ENCODE measurements around the gene PDE4D. TPM values are rescaled to one million over a fixed set of nuclear protein-coding genes. Genes with fewer than 3 reads are reported as not detected.

PDE4D gene
- total RNA-seq, 1 experiment from 2014 or later = 3.3 TPM

- TF ChIP-seq ZNF121 (CRISPR knock-in tag; IDR thresholded peaks at IDR 0.05) = no peak
- TF ChIP-seq SOX15 (CRISPR knock-in tag; IDR thresholded peaks at IDR 0.05) = no peak
- TF ChIP-seq CTCF (IDR thresholded peaks at IDR 0.05) = no peak
- TF ChIP-seq, protein P1, sequence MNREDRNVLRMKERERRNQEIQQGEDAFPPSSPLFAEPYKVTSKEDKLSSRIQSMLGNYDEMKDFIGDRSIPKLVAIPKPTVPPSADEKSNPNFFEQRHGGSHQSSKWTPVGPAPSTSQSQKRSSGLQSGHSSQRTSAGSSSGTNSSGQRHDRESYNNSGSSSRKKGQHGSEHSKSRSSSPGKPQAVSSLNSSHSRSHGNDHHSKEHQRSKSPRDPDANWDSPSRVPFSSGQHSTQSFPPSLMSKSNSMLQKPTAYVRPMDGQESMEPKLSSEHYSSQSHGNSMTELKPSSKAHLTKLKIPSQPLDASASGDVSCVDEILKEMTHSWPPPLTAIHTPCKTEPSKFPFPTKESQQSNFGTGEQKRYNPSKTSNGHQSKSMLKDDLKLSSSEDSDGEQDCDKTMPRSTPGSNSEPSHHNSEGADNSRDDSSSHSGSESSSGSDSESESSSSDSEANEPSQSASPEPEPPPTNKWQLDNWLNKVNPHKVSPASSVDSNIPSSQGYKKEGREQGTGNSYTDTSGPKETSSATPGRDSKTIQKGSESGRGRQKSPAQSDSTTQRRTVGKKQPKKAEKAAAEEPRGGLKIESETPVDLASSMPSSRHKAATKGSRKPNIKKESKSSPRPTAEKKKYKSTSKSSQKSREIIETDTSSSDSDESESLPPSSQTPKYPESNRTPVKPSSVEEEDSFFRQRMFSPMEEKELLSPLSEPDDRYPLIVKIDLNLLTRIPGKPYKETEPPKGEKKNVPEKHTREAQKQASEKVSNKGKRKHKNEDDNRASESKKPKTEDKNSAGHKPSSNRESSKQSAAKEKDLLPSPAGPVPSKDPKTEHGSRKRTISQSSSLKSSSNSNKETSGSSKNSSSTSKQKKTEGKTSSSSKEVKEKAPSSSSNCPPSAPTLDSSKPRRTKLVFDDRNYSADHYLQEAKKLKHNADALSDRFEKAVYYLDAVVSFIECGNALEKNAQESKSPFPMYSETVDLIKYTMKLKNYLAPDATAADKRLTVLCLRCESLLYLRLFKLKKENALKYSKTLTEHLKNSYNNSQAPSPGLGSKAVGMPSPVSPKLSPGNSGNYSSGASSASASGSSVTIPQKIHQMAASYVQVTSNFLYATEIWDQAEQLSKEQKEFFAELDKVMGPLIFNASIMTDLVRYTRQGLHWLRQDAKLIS (CRISPR knock-in tag; IDR thresholded peaks at IDR 0.05; ENCODE audit: borderline replicate concordance) = no peak
- no peak for TF ChIP-seq ZNF317 (CRISPR knock-in tag; IDR thresholded peaks at IDR 0.05; ENCODE audit: borderline replicate concordance, low read depth)
- no peak for TF ChIP-seq ELF4 (CRISPR knock-in tag; IDR thresholded peaks at IDR 0.05; ENCODE audit: low read depth)
- no peak for TF ChIP-seq ZMAT4 (CRISPR knock-in tag; IDR thresholded peaks at IDR 0.05)
These were observed 283.8 kb downstream of the PDE4D start (continued) for GRCh38 chr5:59609501-59610265.

DNA sequence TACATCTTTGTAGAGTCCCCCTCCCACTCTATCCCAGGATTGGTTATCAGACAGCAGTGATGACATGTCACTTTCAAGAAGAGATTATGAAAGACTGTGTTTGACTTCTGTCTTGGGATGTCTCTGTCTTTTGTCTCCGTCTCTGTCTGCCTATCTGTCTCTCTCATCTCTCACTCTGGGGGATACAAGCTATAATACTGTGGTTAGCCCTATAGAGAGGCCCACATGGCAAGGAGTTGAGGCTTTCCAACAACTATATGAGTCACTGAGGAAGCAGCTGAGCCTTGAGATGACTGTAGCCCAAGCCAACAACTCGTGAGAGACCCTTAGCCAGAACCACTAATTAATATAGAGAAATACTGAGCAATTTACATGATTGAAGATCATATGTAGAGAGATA, 284.8 kb downstream of the PDE4D start:
- no peaks in the 10 kb centered on the region for H3K9me3 Mint-ChIP-seq
- TF ChIP-seq FOXK1 (CRISPR knock-in tag; IDR thresholded peaks at IDR 0.05) (no peak), HMGA2 (CRISPR knock-in tag; IDR thresholded peaks at IDR 0.05) (no peak)
- CTCF ChIA-PET = no interaction called here
- no peak overlapping the region for H3K4me3 Mint-ChIP-seq
- no peak for ATAC-seq
- peaks cover 38% of the 10 kb centered on the region for H3K4me1 Mint-ChIP-seq
- no peaks in the 10 kb centered on the region for H3K36me3 Mint-ChIP-seq
- POLR2A ChIA-PET = no interaction called here
- DNase-seq (ENCODE audit: low spot score) = no peak
- no peak overlapping the region for H3K27ac Mint-ChIP-seq
- no peaks in the 10 kb centered on the region for H3K27me3 Mint-ChIP-seq (ENCODE audit: low read depth)

GRCh38 chr5:59607138-59607765, 286.3 kb downstream of the PDE4D start:
- H3K4me1 Mint-ChIP-seq = peaks cover 38% of the 10 kb centered on the region
- TF ChIP-seq ZBTB43 (CRISPR knock-in tag; IDR thresholded peaks at IDR 0.05) = no peak
- no peak for TF ChIP-seq E2F5 (CRISPR knock-in tag; IDR thresholded peaks at IDR 0.05)
- TF ChIP-seq ZMAT4 (CRISPR knock-in tag; IDR thresholded peaks at IDR 0.05) = no peak
- no peak for TF ChIP-seq ZNF512 (CRISPR knock-in tag; IDR thresholded peaks at IDR 0.05; ENCODE audit: borderline replicate concordance)
- no peak for TF ChIP-seq PRDM15 (CRISPR knock-in tag; IDR thresholded peaks at IDR 0.05)

More at GRCh38 chr5:59607138-59607765, 286.3 kb downstream of the PDE4D start:
- Mint-ChIP-seq H3K36me3 (no peaks in the 10 kb centered on the region), H3K4me3 (no peak overlapping the region), H3K27ac (no peak overlapping the region), H3K9me3 (no peaks in the 10 kb centered on the region), H3K27me3 (ENCODE audit: low read depth) (no peaks in the 10 kb centered on the region)
- POLR2A ChIA-PET = interaction anchor here (0.6 kb wide), 1 partner anchor 147 kb away, joined by 10 read pairs; no protein-coding TSS in a partner anchor
- ATAC-seq (peak; percentile 64), DNase-seq (ENCODE audit: low spot score) (no peak)
- CTCF ChIA-PET = interaction anchor here (1.0 kb wide), 1 partner anchor 101 kb away, joined by 4 read pairs; no protein-coding TSS in a partner anchor
